ENCODE results near the gene EEF2K.
"Not testable (repeated sequence)": the region's sequence is repeated elsewhere in the genome, so short reads cannot be mapped to it uniquely, and the experiment has no call there.

EEF2K gene

GRCh38 chr16:22297871-22298733, 92.0 kb downstream of the EEF2K start:
- Mint-ChIP-seq H3K4me1 (peaks cover 26% of the 10 kb centered on the region), H3K27ac (peak overlapping the region; percentile 99), H3K4me3 (peak overlapping the region; percentile 95), H3K36me3 (ENCODE audit: low read depth) (peaks cover 15% of the 10 kb centered on the region), H3K27me3 (ENCODE audit: low read depth, poor library complexity) (peaks cover 14% of the 10 kb centered on the region), H3K9me3 (no peaks in the 10 kb centered on the region)
- TF ChIP-seq CTCF (IDR thresholded peaks at IDR 0.05) = no peak
- DNase-seq = peak; percentile 77

- TF ChIP-seq CTCF (IDR thresholded peaks at IDR 0.05) = no peak
- Mint-ChIP-seq H3K9me3 (no peaks in the 10 kb centered on the region), H3K4me3 (peak overlapping the region; percentile 95), H3K36me3 (ENCODE audit: low read depth) (peaks cover 19% of the 10 kb centered on the region), H3K4me1 (peaks cover 26% of the 10 kb centered on the region), H3K27me3 (ENCODE audit: low read depth, poor library complexity) (peaks cover 14% of the 10 kb centered on the region), H3K27ac (peak overlapping the region; percentile 30)
- no peak for DNase-seq
These were observed 93.0 kb downstream of the EEF2K start for GRCh38 chr16:22299036-22299435.

- peaks cover 28% of the 10 kb centered on the region for H3K36me3 Mint-ChIP-seq (ENCODE audit: low read depth)
- DNase-seq = peak; percentile 42
- H3K9me3 Mint-ChIP-seq = no peaks in the 10 kb centered on the region
- H3K4me1 Mint-ChIP-seq = peaks cover 26% of the 10 kb centered on the region
- H3K27me3 Mint-ChIP-seq (ENCODE audit: low read depth, poor library complexity) = peaks cover 17% of the 10 kb centered on the region
- peak; percentile 42 for TF ChIP-seq CTCF (IDR thresholded peaks at IDR 0.05)
- H3K27ac Mint-ChIP-seq = no peak overlapping the region
- H3K4me3 Mint-ChIP-seq = no peak overlapping the region
These were observed 94.5 kb downstream of the EEF2K start for GRCh38 chr16:22300427-22301071.

- H3K4me3 Mint-ChIP-seq, H3K27ac Mint-ChIP-seq, DNase-seq, H3K9me3 Mint-ChIP-seq: not testable (repeated sequence)
- peaks cover 28% of the 10 kb centered on the region for H3K36me3 Mint-ChIP-seq (ENCODE audit: low read depth)
- peaks cover 22% of the 10 kb centered on the region for H3K4me1 Mint-ChIP-seq
- H3K27me3 Mint-ChIP-seq (ENCODE audit: low read depth, poor library complexity) = peaks cover 17% of the 10 kb centered on the region
These were observed 95.3 kb downstream of the EEF2K start for GRCh38 chr16:22301423-22301822.

GRCh38 chr16:22302776-22303363, 96.8 kb downstream of the EEF2K start:
- Mint-ChIP-seq H3K27me3 (ENCODE audit: low read depth, poor library complexity) (peaks cover 11% of the 10 kb centered on the region), H3K9me3 (no peaks in the 10 kb centered on the region), H3K27ac (peak overlapping the region; percentile 16), H3K4me3 (no peak overlapping the region), H3K36me3 (ENCODE audit: low read depth) (peaks cover 35% of the 10 kb centered on the region), H3K4me1 (peaks cover 21% of the 10 kb centered on the region)
- TF ChIP-seq CTCF (IDR thresholded peaks at IDR 0.05) = no peak
- DNase-seq = no peak

- H3K9me3 Mint-ChIP-seq = no peaks in the 10 kb centered on the region
- no peak for DNase-seq
- H3K27ac Mint-ChIP-seq = no peak overlapping the region
- H3K4me1 Mint-ChIP-seq = peaks cover 11% of the 10 kb centered on the region
- H3K27me3 Mint-ChIP-seq (ENCODE audit: low read depth, poor library complexity) = peaks cover 3% of the 10 kb centered on the region
- no peak for TF ChIP-seq CTCF (IDR thresholded peaks at IDR 0.05)
- peaks cover 35% of the 10 kb centered on the region for H3K36me3 Mint-ChIP-seq (ENCODE audit: low read depth)
- H3K4me3 Mint-ChIP-seq = no peak overlapping the region
These were observed 98.3 kb downstream of the EEF2K start for GRCh38 chr16:22304411-22304810.
